Measurements from ENCODE around the gene TRAPPC4.

TRAPPC4 gene

DNA sequence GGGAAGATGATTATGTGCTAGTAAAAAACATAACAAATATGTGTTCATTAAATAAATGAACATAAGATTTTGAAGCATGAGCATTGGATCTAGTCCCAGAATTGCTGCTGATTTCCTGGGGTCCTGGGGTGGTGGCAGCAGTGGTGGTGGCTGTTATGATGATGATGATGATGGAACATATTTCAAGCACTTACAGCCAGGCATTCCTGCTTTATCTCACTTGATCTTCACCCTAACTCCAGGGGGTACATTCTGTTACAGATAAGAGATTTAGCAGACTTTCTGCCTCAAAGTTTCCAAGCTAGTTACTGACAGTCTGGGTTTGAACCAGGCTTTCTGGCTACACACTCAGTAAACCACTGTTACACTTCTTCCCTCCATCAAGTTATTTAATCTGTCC is 5.2 kb downstream of the TRAPPC4 start:
- H3K27me3 Mint-ChIP-seq (ENCODE audit: low read depth), result no peaks in the 10 kb centered on the region
- peaks cover 45% of the 10 kb centered on the region for H3K36me3 Mint-ChIP-seq (ENCODE audit: low read depth)
- no peaks in the 10 kb centered on the region for H3K9me3 Mint-ChIP-seq
- no peak for DNase-seq (ENCODE audit: low spot score)
- H3K4me1 Mint-ChIP-seq (ENCODE audit: low read depth), result peaks cover 28% of the 10 kb centered on the region
- H3K27ac Mint-ChIP-seq, result peak overlapping the region; percentile 11
- no peak overlapping the region for H3K4me3 Mint-ChIP-seq

DNA sequence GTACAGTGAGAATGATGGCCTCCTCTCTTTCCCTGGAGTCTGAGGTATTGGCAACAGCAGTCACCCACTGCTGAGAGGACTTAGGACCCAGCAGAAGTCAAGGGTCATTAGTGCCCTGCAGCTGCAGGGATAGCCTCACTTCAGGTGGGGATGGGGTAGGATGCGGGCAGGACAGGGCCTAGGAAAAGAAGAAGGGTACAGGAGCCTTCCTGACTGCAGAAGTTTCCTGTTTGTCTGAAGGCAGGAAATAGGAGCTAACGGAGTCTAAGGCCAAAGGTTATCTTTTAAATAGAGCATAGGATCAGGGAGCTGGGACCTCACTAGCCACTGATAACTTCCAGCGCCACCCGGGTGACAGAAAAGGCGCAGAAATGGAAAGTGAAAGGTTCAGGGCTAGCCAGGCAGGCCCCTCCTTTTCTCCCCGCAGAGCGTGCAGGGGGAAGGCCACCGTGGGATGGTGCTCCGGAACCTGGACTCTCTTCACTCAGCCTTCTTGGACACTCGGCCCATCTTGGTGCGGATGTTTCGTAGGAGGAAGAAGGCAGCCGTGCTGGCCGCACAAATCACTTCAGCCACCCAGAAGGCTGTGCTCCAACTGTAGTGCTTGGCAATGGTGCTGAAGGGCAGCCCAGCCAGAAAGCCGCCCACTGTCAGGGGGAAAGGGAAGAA is 6.0 kb downstream of the TRAPPC4 start:
- no peaks in the 10 kb centered on the region for H3K9me3 Mint-ChIP-seq
- no peak for DNase-seq (ENCODE audit: low spot score)
- H3K4me1 Mint-ChIP-seq (ENCODE audit: low read depth), result peaks cover 37% of the 10 kb centered on the region
- no peaks in the 10 kb centered on the region for H3K27me3 Mint-ChIP-seq (ENCODE audit: low read depth)
- no peak overlapping the region for H3K4me3 Mint-ChIP-seq
- H3K27ac Mint-ChIP-seq, result peak overlapping the region; percentile 67
- peaks cover 46% of the 10 kb centered on the region for H3K36me3 Mint-ChIP-seq (ENCODE audit: low read depth)

DNA sequence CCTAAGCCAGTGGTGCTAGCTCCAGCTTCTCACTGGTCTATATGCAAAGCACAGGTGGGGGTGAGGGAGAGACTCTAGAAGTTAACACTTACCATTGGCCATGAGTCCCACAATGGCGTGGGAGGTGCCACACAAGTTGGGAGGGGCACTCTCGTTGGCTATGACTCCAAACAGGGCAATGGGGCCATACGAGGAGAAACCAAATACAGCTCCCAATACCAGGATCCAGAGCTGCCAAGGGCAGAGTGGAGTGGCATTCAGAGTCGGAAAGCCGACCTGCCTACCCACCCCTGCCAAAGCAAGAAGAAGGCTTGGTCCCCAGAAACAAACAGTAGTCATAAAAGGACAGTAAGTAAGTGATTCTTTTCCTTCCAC is 6.5 kb downstream of the TRAPPC4 start:
- no peak overlapping the region for H3K4me3 Mint-ChIP-seq
- no peak for DNase-seq (ENCODE audit: low spot score)
- peaks cover 35% of the 10 kb centered on the region for H3K4me1 Mint-ChIP-seq (ENCODE audit: low read depth)
- peaks cover 41% of the 10 kb centered on the region for H3K36me3 Mint-ChIP-seq (ENCODE audit: low read depth)
- H3K27ac Mint-ChIP-seq, result peak overlapping the region; percentile 11
- H3K9me3 Mint-ChIP-seq, result no peaks in the 10 kb centered on the region
- H3K27me3 Mint-ChIP-seq (ENCODE audit: low read depth), result no peaks in the 10 kb centered on the region

DNA sequence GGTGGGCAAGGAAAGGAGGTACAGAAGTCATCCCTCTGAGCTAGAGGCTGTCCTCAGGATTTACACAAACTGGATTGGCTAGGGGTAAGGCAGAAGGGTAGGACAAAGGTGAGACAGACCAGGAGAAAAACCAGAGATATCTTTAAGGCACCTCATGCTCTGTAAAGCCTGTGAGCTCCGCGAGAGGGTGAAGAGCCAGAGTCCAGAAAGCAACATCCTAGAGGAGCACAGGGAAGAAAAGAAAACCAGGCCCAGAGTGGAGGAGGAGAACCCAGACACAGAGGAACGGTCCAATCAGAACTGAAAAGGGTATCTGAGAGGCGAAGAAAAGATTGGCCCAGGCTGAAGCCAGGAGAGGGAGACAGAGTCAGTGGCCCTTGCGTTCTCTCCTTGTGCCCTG is 7.0 kb downstream of the TRAPPC4 start:
- Mint-ChIP-seq H3K4me1 (ENCODE audit: low read depth) (peaks cover 34% of the 10 kb centered on the region), H3K4me3 (no peak overlapping the region), H3K27me3 (ENCODE audit: low read depth) (no peaks in the 10 kb centered on the region), H3K36me3 (ENCODE audit: low read depth) (peaks cover 40% of the 10 kb centered on the region), H3K9me3 (no peaks in the 10 kb centered on the region), H3K27ac (no peak overlapping the region)
- DNase-seq (ENCODE audit: low spot score), result no peak

DNA sequence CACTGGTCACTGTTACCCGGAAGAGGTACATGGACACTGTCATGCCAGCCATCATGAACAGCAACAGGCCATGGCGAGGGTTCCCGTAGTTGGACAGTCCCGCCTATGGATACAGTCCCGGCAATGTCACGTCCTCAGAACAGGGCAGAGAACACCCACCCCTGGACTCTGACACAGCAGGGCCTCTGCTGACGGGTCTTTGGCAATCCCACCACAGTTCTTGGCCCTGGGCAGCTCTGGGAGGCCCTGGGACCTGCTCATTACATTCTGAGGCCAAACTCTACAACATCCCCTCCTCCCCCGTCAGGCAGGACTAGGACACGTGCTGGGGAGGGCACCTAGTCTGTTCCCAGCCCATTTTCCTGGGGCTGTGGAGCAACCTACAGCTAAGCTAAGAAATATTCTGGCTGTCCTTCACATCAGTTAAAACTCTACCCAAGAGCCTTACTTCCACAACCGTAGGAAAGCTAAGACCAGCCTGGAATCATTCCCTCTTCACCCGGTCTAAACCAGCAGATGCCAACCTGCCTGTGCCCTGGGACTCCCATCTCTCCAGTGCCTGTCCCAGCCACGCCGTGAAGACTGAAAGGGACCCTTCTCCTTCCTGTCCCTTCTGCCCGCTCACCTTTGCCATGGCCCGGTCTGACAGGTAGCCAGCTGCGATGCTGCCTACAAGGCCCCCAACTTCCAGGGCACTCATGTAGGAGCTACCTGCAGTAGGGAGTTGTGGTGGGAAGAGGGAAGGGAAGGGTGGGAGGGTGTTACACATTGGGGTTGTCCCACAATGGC is 7.6 kb downstream of the TRAPPC4 start:
- H3K4me3 Mint-ChIP-seq, result no peak overlapping the region
- peaks cover 32% of the 10 kb centered on the region for H3K4me1 Mint-ChIP-seq (ENCODE audit: low read depth)
- H3K27me3 Mint-ChIP-seq (ENCODE audit: low read depth), result no peaks in the 10 kb centered on the region
- peaks cover 40% of the 10 kb centered on the region for H3K36me3 Mint-ChIP-seq (ENCODE audit: low read depth)
- H3K27ac Mint-ChIP-seq, result no peak overlapping the region
- H3K9me3 Mint-ChIP-seq, result no peaks in the 10 kb centered on the region
- no peak for DNase-seq (ENCODE audit: low spot score)

DNA sequence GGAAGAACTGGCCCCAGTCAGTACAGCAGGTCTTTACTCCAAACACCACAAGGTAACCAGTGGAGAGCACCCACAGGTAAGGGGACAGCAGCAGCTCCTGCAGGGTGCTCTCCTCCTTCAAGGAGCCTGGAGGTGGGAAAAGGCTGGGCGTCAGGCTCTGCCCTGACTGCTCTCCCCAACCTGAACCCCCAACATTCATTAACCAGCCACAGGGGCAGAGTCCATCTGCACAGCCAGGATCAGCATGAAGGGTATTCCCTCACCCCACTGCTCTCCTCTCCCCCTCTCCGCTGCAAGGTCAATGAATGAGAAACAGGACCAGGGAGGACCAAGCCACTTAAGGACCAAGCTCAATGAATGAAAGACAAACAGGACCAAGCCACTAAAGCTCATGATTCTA is 8.4 kb downstream of the TRAPPC4 start:
- DNase-seq (ENCODE audit: low spot score), result no peak
- H3K36me3 Mint-ChIP-seq (ENCODE audit: low read depth), result peaks cover 32% of the 10 kb centered on the region
- H3K9me3 Mint-ChIP-seq, result no peaks in the 10 kb centered on the region
- no peak overlapping the region for H3K4me3 Mint-ChIP-seq
- H3K27me3 Mint-ChIP-seq (ENCODE audit: low read depth), result no peaks in the 10 kb centered on the region
- H3K4me1 Mint-ChIP-seq (ENCODE audit: low read depth), result peaks cover 28% of the 10 kb centered on the region
- no peak overlapping the region for H3K27ac Mint-ChIP-seq

DNA sequence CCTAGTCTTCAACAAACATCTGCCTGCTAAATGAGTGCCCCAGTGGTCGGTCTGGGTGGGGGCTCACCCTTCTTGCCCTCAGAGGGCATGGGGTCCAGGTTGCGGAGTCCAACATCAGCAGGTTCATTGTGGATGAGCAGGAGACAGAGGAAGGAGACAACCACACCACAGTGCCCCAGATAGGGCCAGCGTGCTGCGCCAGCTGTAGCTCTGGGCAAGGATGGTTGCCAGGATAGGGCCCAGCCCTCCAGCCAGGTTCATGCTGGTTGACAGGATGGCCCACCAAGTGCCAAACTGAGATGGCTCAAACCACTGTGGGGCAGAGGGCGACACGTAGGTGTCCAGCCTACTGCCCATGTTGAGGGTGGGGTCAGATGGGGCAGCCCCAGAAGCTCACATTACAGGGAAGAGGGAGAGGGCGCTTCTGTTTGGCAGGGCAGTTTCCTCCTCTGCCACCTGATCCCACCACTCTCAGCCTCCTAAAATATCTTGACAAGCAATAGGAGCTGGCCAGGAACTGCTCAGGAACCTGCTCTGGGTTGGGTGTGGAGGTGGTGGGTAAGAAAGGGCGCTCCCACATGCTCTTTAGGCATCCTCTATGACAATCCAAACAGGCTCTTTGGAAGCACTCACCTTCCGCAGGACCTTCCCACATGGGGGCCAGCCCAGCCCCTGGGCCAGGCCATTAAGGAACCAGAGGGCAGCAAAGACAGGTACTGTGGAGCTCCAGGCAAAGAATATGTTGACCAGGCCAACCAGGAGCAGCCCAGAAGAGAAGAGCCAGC is 9.2 kb downstream of the TRAPPC4 start:
- H3K4me1 Mint-ChIP-seq (ENCODE audit: low read depth), result peaks cover 28% of the 10 kb centered on the region
- H3K9me3 Mint-ChIP-seq, result no peaks in the 10 kb centered on the region
- no peak for DNase-seq (ENCODE audit: low spot score)
- H3K27me3 Mint-ChIP-seq (ENCODE audit: low read depth), result no peaks in the 10 kb centered on the region
- no peak overlapping the region for H3K27ac Mint-ChIP-seq
- H3K36me3 Mint-ChIP-seq (ENCODE audit: low read depth), result peaks cover 30% of the 10 kb centered on the region
- H3K4me3 Mint-ChIP-seq, result no peak overlapping the region

DNA sequence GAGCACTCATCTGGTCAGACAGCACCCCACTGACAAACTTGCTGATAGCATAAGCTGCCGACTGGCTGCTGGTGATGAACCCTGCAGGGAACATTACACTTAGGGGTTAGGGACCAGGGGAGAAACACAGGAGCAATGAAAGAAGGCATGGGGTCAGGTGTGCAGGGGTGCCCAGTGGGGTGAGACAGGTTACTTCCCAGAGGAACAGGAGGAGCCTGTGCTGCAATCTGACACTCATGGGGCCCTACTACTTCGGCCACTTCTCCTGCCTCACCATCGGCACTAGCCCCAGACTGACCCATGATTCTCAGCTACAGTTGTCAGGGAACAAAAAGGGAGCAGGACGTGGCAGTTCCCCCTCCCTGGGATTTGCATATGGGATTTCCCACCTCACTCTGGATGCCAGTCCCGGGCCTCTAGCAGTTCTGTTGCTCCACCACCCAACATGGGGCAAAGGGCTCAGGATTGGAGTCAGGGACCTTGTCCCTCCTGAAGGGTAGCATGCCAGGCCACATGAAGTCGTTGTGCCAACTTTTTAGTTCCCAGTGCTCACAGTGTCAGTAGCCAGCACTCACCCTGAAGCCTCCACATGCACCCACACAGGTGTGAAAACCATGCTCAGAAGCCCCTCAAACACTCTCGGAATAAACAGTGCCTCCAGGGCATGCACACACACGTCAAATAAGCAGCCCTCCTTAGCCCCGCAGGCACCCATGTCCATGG is 9.9 kb downstream of the TRAPPC4 start:
- peaks cover 24% of the 10 kb centered on the region for H3K4me1 Mint-ChIP-seq (ENCODE audit: low read depth)
- no peak overlapping the region for H3K4me3 Mint-ChIP-seq
- peaks cover 26% of the 10 kb centered on the region for H3K36me3 Mint-ChIP-seq (ENCODE audit: low read depth)
- no peaks in the 10 kb centered on the region for H3K9me3 Mint-ChIP-seq
- H3K27me3 Mint-ChIP-seq (ENCODE audit: low read depth), result no peaks in the 10 kb centered on the region
- DNase-seq (ENCODE audit: low spot score), result no peak
- H3K27ac Mint-ChIP-seq, result no peak overlapping the region

DNA sequence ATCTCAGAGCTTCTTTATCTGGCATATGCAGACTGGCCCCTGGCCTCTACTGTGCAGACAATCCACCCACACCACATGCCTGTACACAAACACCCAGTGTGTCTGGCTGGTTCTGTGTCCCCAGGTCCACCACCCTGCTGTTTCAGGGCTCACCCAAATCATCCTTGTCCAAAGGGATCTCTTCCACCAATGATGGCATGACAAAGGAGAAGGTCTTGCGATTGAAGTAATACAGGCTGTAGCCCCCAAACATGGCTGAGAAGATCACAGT is 10.4 kb downstream of the TRAPPC4 start:
- Mint-ChIP-seq H3K27ac (no peak overlapping the region), H3K4me1 (ENCODE audit: low read depth) (peaks cover 22% of the 10 kb centered on the region), H3K27me3 (ENCODE audit: low read depth) (no peaks in the 10 kb centered on the region)

DNA sequence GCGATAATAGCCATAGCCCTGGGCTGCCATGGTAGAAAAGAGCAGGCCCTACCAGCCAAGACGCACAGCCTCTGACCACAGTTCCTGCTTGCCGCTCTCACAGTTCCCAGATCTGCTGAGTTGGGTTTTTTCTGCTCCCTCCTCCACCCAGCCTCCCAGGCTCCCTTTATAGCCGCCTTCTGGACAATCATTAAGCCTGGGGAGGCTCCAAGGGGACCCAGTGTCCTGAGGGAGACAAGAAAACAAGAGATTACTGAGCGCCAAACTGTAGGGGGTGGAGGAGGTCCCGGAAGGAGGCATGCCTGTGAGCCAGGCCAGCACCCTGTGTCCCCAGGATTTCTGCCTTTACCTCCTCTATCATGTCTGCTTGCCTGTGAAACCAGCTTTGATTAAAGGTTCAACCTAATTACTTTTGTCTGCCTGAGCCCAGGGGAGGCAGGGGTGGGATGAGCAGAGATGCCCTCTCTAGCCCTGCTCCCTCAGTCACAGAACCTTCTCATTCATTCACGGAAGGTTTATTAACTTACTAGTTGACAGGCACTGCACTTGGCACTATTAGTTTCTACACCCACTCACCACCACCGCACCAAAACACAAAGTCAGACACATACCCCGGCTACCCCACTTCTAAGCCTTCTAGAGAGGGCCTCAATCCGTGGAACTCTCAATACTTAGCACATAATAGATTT is 10.9 kb downstream of the TRAPPC4 start:
- Mint-ChIP-seq H3K4me1 (ENCODE audit: low read depth) (peaks cover 19% of the 10 kb centered on the region), H3K4me3 (peak overlapping the region; percentile 83), H3K27me3 (ENCODE audit: low read depth) (no peaks in the 10 kb centered on the region), H3K9me3 (no peaks in the 10 kb centered on the region), H3K27ac (peak overlapping the region; percentile 81), H3K36me3 (ENCODE audit: low read depth) (peaks cover 16% of the 10 kb centered on the region)
- DNase-seq (ENCODE audit: low spot score), result peak; percentile 16

More for the DNA sequence above, 10.4 kb downstream of the TRAPPC4 start:
- H3K36me3 Mint-ChIP-seq (ENCODE audit: low read depth), result peaks cover 21% of the 10 kb centered on the region
- DNase-seq (ENCODE audit: low spot score), result no peak
- no peaks in the 10 kb centered on the region for H3K9me3 Mint-ChIP-seq
- peak overlapping the region; percentile 83 for H3K4me3 Mint-ChIP-seq

DNA sequence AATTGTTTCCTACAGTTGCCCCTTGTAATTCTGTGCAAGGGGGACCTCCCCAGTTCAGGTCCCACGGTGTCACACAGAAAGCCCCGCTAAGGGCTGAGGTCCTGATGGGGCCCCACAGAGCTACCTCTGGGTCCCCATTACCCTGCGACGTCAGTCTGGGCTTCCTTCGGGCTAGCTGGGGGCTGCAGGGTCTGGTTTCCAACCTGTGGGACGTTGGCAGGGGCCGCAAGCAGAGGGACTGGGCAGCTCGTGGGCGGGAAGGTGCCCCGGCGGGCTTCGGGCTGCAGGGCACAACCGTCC is 11.4 kb downstream of the TRAPPC4 start:
- peaks cover 18% of the 10 kb centered on the region for H3K4me1 Mint-ChIP-seq (ENCODE audit: low read depth)
- peaks cover 13% of the 10 kb centered on the region for H3K36me3 Mint-ChIP-seq (ENCODE audit: low read depth)
- peak overlapping the region; percentile 83 for H3K4me3 Mint-ChIP-seq
- H3K9me3 Mint-ChIP-seq, result no peaks in the 10 kb centered on the region
- no peak for DNase-seq (ENCODE audit: low spot score)
- no peaks in the 10 kb centered on the region for H3K27me3 Mint-ChIP-seq (ENCODE audit: low read depth)
- H3K27ac Mint-ChIP-seq, result peak overlapping the region; percentile 81

DNA sequence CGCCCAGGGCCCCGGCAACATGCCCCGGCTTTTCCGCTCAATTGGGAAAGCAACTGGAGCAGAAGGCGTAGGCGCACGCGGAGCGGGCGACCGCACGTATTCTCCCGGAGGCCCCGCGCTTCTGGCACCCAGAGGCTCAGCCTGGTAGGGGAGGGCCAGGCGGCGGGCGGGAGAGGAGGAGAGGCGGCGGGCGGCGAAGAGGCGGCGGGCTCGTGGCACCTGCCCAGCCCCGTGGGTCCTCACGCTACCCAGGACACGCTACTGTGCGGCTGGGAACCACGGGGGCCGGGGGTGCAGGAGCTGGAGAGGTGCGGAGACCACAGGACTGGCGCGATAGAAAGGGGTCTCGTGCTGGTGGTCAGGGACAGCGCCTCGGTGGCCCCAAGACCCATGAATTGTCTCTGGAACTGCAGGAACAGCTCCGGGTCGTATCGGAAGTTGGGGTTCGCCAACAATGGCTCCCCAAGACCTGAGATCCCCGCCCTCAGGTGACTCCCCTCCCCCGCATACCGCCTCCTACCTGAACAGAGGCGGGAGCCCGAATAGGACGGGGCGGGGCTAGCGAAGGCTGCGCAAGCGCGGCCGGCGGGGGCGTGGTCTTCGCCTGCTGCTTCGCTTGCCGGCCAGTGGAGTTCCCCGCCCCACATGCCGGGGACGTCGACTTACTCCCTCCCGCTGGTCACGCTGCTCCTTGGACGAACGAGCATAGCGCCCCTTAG is 11.9 kb downstream of the TRAPPC4 start, which contains the start of gene SLC37A4:
Gene SLC37A4 (minus strand): TSS at position 549 of the 719 bp plus-strand sequence.
- Mint-ChIP-seq H3K36me3 (ENCODE audit: low read depth) (peaks cover 9% of the 10 kb centered on the region), H3K27ac (peak within 1 kb of the TSS; percentile 81), H3K27me3 (ENCODE audit: low read depth) (no peaks in the 10 kb centered on the region), H3K9me3 (no peaks in the 10 kb centered on the region), H3K4me1 (ENCODE audit: low read depth) (peaks cover 18% of the 10 kb centered on the region), H3K4me3 (peak within 1 kb of the TSS; percentile 83)
- DNase-seq (ENCODE audit: low spot score), result peak; percentile 99

DNA sequence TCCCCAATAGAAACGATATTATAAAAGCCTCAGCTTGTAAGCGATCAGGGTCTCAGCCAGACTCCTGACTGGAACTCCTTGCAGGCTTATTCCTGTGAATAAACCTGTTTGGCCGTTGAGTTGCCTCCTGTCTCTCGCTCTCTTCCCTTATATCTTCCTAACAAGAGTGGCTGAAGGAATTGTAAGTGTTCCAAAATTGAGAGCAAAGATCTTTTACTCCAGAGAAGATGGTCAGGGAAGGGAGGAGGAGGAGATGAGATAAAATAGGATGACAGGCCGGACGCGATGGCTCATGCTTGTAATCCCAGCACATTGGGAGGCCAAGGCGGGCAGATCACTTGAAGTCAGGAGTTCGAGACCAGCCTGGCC is 13.3 kb downstream of the TRAPPC4 start:
- H3K27me3 Mint-ChIP-seq (ENCODE audit: low read depth), result no peaks in the 10 kb centered on the region
- no peaks in the 10 kb centered on the region for H3K9me3 Mint-ChIP-seq
- H3K27ac Mint-ChIP-seq, result no peak overlapping the region
- peak overlapping the region; percentile 56 for H3K4me3 Mint-ChIP-seq
- DNase-seq (ENCODE audit: low spot score), result no peak
- peaks cover 18% of the 10 kb centered on the region for H3K4me1 Mint-ChIP-seq (ENCODE audit: low read depth)
- peaks cover 8% of the 10 kb centered on the region for H3K36me3 Mint-ChIP-seq (ENCODE audit: low read depth)
